Epidermal melanocyte (primary cell): ENCODE measurements around the gene GPR63.
"Not testable (repeated sequence)": the region's sequence is repeated elsewhere in the genome, so short reads cannot be mapped to it uniquely, and the experiment has no call there.

Source experiments
- DNase-seq: peaks from one replicate; pipeline ENCODE4 v3.0.0; 2011; ENCODE audit warnings: low spot score; ENCODE audit not compliant: insufficient read length

GPR63 gene

GRCh38 chr6:96837081-96837971, at the start of gene GPR63:
TSS of gene GPR63 (minus strand) at chr6:96837477. CDS start at chr6:96799731, 37,746 bp downstream.
- peak; percentile 47 for DNase-seq

GRCh38 chr6:96886519-96886918, 49.2 kb upstream of the GPR63 start:
- no peak for DNase-seq

- not testable (repeated sequence) for DNase-seq
These were observed 47.9 kb upstream of the GPR63 start for GRCh38 chr6:96885187-96885631.

- DNase-seq = no peak
These were observed 40.9 kb upstream of the GPR63 start for GRCh38 chr6:96878143-96878542.

GRCh38 chr6:96876886-96877545, 39.7 kb upstream of the GPR63 start:
- DNase-seq = no peak

- no peak for DNase-seq
These were observed 35.7 kb upstream of the GPR63 start for GRCh38 chr6:96872976-96873375.

- no peak for DNase-seq
These were observed 27.8 kb upstream of the GPR63 start for GRCh38 chr6:96865055-96865405.

GRCh38 chr6:96864216-96865054, 27.2 kb upstream of the GPR63 start:
- no peak for DNase-seq

GRCh38 chr6:96862560-96862959, 25.3 kb upstream of the GPR63 start:
- DNase-seq = no peak

- DNase-seq = no peak
These were observed 24.3 kb upstream of the GPR63 start for GRCh38 chr6:96861588-96861987.

GRCh38 chr6:96856856-96857255, 19.6 kb upstream of the GPR63 start:
- DNase-seq = no peak

- no peak for DNase-seq
These were observed 15.8 kb upstream of the GPR63 start for GRCh38 chr6:96853083-96853482.

- DNase-seq = no peak
These were observed 15.3 kb upstream of the GPR63 start for GRCh38 chr6:96852605-96853004.

GRCh38 chr6:96851858-96852257, 14.6 kb upstream of the GPR63 start:
- no peak for DNase-seq

GRCh38 chr6:96849615-96850014, 12.3 kb upstream of the GPR63 start:
- DNase-seq = no peak

- DNase-seq = no peak
These were observed 7.3 kb upstream of the GPR63 start for GRCh38 chr6:96844530-96844929.

- DNase-seq = no peak
These were observed 4.1 kb upstream of the GPR63 start for GRCh38 chr6:96841345-96841744.

GRCh38 chr6:96836631-96837080, 621 bp downstream of the GPR63 start:
- no peak for DNase-seq

- no peak for DNase-seq
These were observed 3.2 kb downstream of the GPR63 start for GRCh38 chr6:96834070-96834469.

- no peak for DNase-seq
These were observed 4.5 kb downstream of the GPR63 start for GRCh38 chr6:96832780-96833179.

- DNase-seq = no peak
These were observed 10.4 kb downstream of the GPR63 start for GRCh38 chr6:96826865-96827264.

- DNase-seq = no peak
These were observed 13.5 kb downstream of the GPR63 start for GRCh38 chr6:96823743-96824142.
